HG02884 (cell line): ENCODE data around the gene CREB3L2.
"Not testable (repeated sequence)": the region's sequence is repeated elsewhere in the genome, so short reads cannot be mapped to it uniquely, and the experiment has no call there.

ENCODE experiments used
- ATAC-seq: cut with Tn5 transposase; IDR thresholded peaks from one replicate; pipeline ENCODE4 v1.9.1; 2021; ENCODE audit warnings: mild to moderate bottlenecking, moderate library complexity; ENCODE audit not compliant: unreplicated experiment

CREB3L2 gene

GRCh38 chr7:137846827-137847567 lies 154.9 kb downstream of the CREB3L2 start, which contains the start of gene DGKI:
TSS of gene DGKI (minus strand) at chr7:137846974.
- peak; percentile 55 for ATAC-seq

- peak; percentile 29 for ATAC-seq
Measured at GRCh38 chr7:137846549-137846826, 155.4 kb downstream of the CREB3L2 start.

- no peak for ATAC-seq
Measured at GRCh38 chr7:137844677-137845425, 157.0 kb downstream of the CREB3L2 start.

- ATAC-seq: no peak
Measured at GRCh38 chr7:137839903-137840779, 161.7 kb downstream of the CREB3L2 start.

- ATAC-seq: no peak
Measured at GRCh38 chr7:137838706-137839315, 163.1 kb downstream of the CREB3L2 start.

GRCh38 chr7:137836541-137836940 lies 165.3 kb downstream of the CREB3L2 start:
- ATAC-seq: no peak

GRCh38 chr7:137836113-137836509 lies 165.8 kb downstream of the CREB3L2 start:
- no peak for ATAC-seq

GRCh38 chr7:137835486-137836112 lies 166.3 kb downstream of the CREB3L2 start:
- no peak for ATAC-seq

GRCh38 chr7:137834552-137834951 lies 167.3 kb downstream of the CREB3L2 start:
- ATAC-seq: no peak

GRCh38 chr7:137832990-137833389 lies 168.9 kb downstream of the CREB3L2 start:
- ATAC-seq: not testable (repeated sequence)

- no peak for ATAC-seq
Measured at GRCh38 chr7:137832382-137832781, 169.5 kb downstream of the CREB3L2 start.

GRCh38 chr7:137831555-137831954 lies 170.3 kb downstream of the CREB3L2 start:
- not testable (repeated sequence) for ATAC-seq

- no peak for ATAC-seq
Measured at GRCh38 chr7:137829337-137829992, 172.4 kb downstream of the CREB3L2 start.

GRCh38 chr7:137828456-137828855 lies 173.4 kb downstream of the CREB3L2 start:
- ATAC-seq: no peak

GRCh38 chr7:137825489-137825888 lies 176.4 kb downstream of the CREB3L2 start:
- no peak for ATAC-seq
